H9 (cell line): ENCODE results near the gene ACSF3. TPM values are rescaled to one million over a fixed set of nuclear protein-coding genes. Genes with fewer than 3 reads are reported as not detected.

Experiments
- DNase-seq: peaks from one replicate; pipeline ENCODE4 v3.0.0-alpha.2; 2017
- H2AFZ ChIP-seq: one replicate; pipeline ENCODE4 v1.6.1; 2013; ENCODE audit warnings: mild to moderate bottlenecking, low read length, control low read depth, moderate library complexity
- H2AK5ac ChIP-seq: 2 replicates; pipeline ENCODE4 v1.6.1; 2013; ENCODE audit warnings: low read length, control low read depth, mixed read lengths; ENCODE audit not compliant: insufficient read length
- H2BK120ac ChIP-seq: one replicate; pipeline ENCODE4 v1.6.1; 2013; ENCODE audit warnings: low read depth, mild to moderate bottlenecking, low read length, control low read depth, inconsistent platforms; ENCODE audit not compliant: poor library complexity, severe bottlenecking
- H2BK12ac ChIP-seq: 2 replicates; pipeline ENCODE4 v1.6.1; 2013; ENCODE audit warnings: low read length, control low read depth, mixed read lengths, low read depth; ENCODE audit not compliant: insufficient read length
- H2BK15ac ChIP-seq: 2 replicates; pipeline ENCODE4 v1.6.1; 2013; ENCODE audit warnings: low read depth, low read length, control low read depth
- H2BK20ac ChIP-seq: one replicate; pipeline ENCODE4 v1.6.1; 2013; ENCODE audit warnings: low read depth, mild to moderate bottlenecking, low read length, control low read depth, inconsistent platforms; ENCODE audit not compliant: poor library complexity, severe bottlenecking
- H2BK5ac ChIP-seq: 2 replicates; pipeline ENCODE4 v1.6.1; 2013; ENCODE audit warnings: low read length, control low read depth, mixed read lengths; ENCODE audit not compliant: insufficient read length
- H3K14ac ChIP-seq: 2 replicates; pipeline ENCODE4 v1.6.1; 2013; ENCODE audit warnings: low read length, control low read depth; ENCODE audit not compliant: insufficient read depth
- H3K18ac ChIP-seq: 2 replicates; pipeline ENCODE4 v1.6.1; 2013; ENCODE audit warnings: low read depth, mild to moderate bottlenecking, mixed read lengths, low read length, control low read depth; ENCODE audit not compliant: insufficient read length
- H3K23ac ChIP-seq: 2 replicates; pipeline ENCODE4 v1.6.1; 2013; ENCODE audit warnings: low read length, control low read depth, mixed read lengths, low read depth; ENCODE audit not compliant: insufficient read length
- H3K23me2 ChIP-seq: 2 replicates; pipeline ENCODE4 v1.6.1; 2013; ENCODE audit warnings: low read depth, mild to moderate bottlenecking, mixed read lengths, low read length, control low read depth; ENCODE audit not compliant: insufficient read length, poor library complexity, severe bottlenecking
- H3K27ac ChIP-seq: 2 replicates; pipeline ENCODE4 v1.5.1; 2013; ENCODE audit warnings: low read length, control low read depth, mixed read lengths, low read depth; ENCODE audit not compliant: insufficient read length
- H3K27me3 ChIP-seq: 2 replicates; pipeline ENCODE4 v1.6.1; 2013; ENCODE audit warnings: low read length, control low read depth, inconsistent platforms; ENCODE audit not compliant: insufficient read depth
- H3K4ac ChIP-seq: 2 replicates; pipeline ENCODE4 v1.6.1; 2013; ENCODE audit warnings: low read depth, mild to moderate bottlenecking, control low read depth, inconsistent platforms, low read length, moderate library complexity
- H3K4me1 ChIP-seq: 2 replicates; pipeline ENCODE4 v1.6.1; 2013; ENCODE audit warnings: low read length, control low read depth, inconsistent platforms; ENCODE audit not compliant: insufficient read depth
- H3K4me2 ChIP-seq: 2 replicates; pipeline ENCODE4 v1.6.1; 2013; ENCODE audit warnings: low read length, control low read depth, mixed read lengths; ENCODE audit not compliant: insufficient read length, insufficient read depth
- H3K56ac ChIP-seq: 2 replicates; pipeline ENCODE4 v1.6.1; 2013; ENCODE audit warnings: low read depth, mild to moderate bottlenecking, mixed read lengths, low read length, control low read depth; ENCODE audit not compliant: insufficient read length
- H3K79me1 ChIP-seq: 2 replicates; pipeline ENCODE4 v1.6.1; 2013; ENCODE audit warnings: low read depth, mild to moderate bottlenecking, moderate library complexity, low read length, control low read depth, inconsistent platforms; ENCODE audit not compliant: insufficient read depth, poor library complexity, severe bottlenecking
- H3K79me2 ChIP-seq: 2 replicates; pipeline ENCODE4 v1.6.1; 2013; ENCODE audit warnings: low read length, control low read depth, inconsistent platforms; ENCODE audit not compliant: insufficient read depth
- H3K9ac ChIP-seq: 2 replicates; pipeline ENCODE4 v1.6.1; 2013; ENCODE audit warnings: low read length, control low read depth, mixed read lengths; ENCODE audit not compliant: insufficient read length; ENCODE audit errors: extremely low read depth
- H3K9me3 ChIP-seq: one replicate; pipeline ENCODE4 v1.6.1; 2013; ENCODE audit warnings: low read depth, low read length, inconsistent platforms; ENCODE audit not compliant: control insufficient read depth
- H3T11ph ChIP-seq: one replicate; pipeline ENCODE4 v1.6.1; 2013; ENCODE audit warnings: mild to moderate bottlenecking, low read length, control low read depth, inconsistent platforms
- H4K20me1 ChIP-seq: one replicate; pipeline ENCODE4 v1.6.1; 2013; ENCODE audit not compliant: control insufficient read depth, insufficient read length, insufficient read depth
- H4K5ac ChIP-seq: 2 replicates; pipeline ENCODE4 v1.6.1; 2013; ENCODE audit warnings: low read depth, mild to moderate bottlenecking, mixed read lengths, low read length, control low read depth; ENCODE audit not compliant: insufficient read length
- H4K8ac ChIP-seq: replicated peaks from 2 replicates; pipeline ENCODE4 v1.6.1; 2013; ENCODE audit warnings: low read length, control low read depth, mixed read lengths, low read depth; ENCODE audit not compliant: insufficient read length
- H4K91ac ChIP-seq: 2 replicates; pipeline ENCODE4 v1.6.1; 2013; ENCODE audit warnings: low read depth, mild to moderate bottlenecking, moderate library complexity, mixed read lengths, low read length, control low read depth; ENCODE audit not compliant: insufficient read length
- H3K27ac Mint-ChIP-seq, 3 experiments: 2 replicates in 2 of 3; 3 replicates in 1 of 3; pipeline ENCODE4 v1.8.0; 2020 to 2021; ENCODE audit warnings: mixed read lengths in 3 of 3, mild to moderate bottlenecking in 1 of 3, moderate library complexity in 1 of 3
- H3K27me3 Mint-ChIP-seq: 2 replicates; pipeline ENCODE4 v1.8.0; 2021; ENCODE audit warnings: low read depth, mild to moderate bottlenecking, moderate library complexity, mixed read lengths
- H3K36me3 Mint-ChIP-seq, 3 experiments: 2 replicates in 2 of 3; 3 replicates in 1 of 3; pipeline ENCODE4 v1.8.0; 2020 to 2021; ENCODE audit warnings: low read depth in 3 of 3, mixed read lengths in 3 of 3; ENCODE audit not compliant: insufficient read depth in 1 of 3
- H3K4me1 Mint-ChIP-seq, 2 experiments: 2 replicates each; pipeline ENCODE4 v1.8.0; 2020; ENCODE audit warnings: mixed read lengths in 2 of 2
- H3K4me3 Mint-ChIP-seq, 2 experiments: 2 replicates in 1 of 2; 3 replicates in 1 of 2; pipeline ENCODE4 v1.8.0; 2020 to 2021; ENCODE audit warnings: mild to moderate bottlenecking in 2 of 2, mixed read lengths in 2 of 2, moderate library complexity in 1 of 2
- H3K9me3 Mint-ChIP-seq, 2 experiments: 2 replicates in 1 of 2; 3 replicates in 1 of 2; pipeline ENCODE4 v1.8.0; 2020; ENCODE audit warnings: mild to moderate bottlenecking in 2 of 2, mixed read lengths in 2 of 2, moderate library complexity in 1 of 2
- CTCF ChIP-seq: fragments of 200-600 bp; sonication (generic); conservative IDR thresholded peaks from 3 replicates; pipeline ENCODE4 v1.8.0; 2021; ENCODE audit warnings: antibody characterized with exemption, mild to moderate bottlenecking
- WGBS: extraction: QIAGEN DNeasy Blood & Tissue Kit; methylation state at CpG from one replicate; pipeline ENCODE4 v1.1.7; 2013; ENCODE audit warnings: missing lambda C conversion rate, low lambda C conversion rate, mixed read lengths; ENCODE audit not compliant: insufficient read length; ENCODE audit errors: extremely low coverage; 5-methylcytosine and 5-hydroxymethylcytosine counted together
- total RNA-seq: library from RNA; stranded (reverse); gene quantifications from 2 replicates; pipeline ENCODE4 v1.2.1, GENCODE V29; 2021

ACSF3 gene
- total RNA-seq, 1 experiment from 2014 or later = 31.3 TPM

- Mint-ChIP-seq H3K36me3 (peaks cover 18 to 78% (median 69%) of the 10 kb centered on the region in 3 experiments), H3K27me3 (no peaks in the 10 kb centered on the region), H3K27ac (no peak overlapping the region), H3K4me1 (no peaks in the 10 kb centered on the region), H3K4me3 (no peak overlapping the region), H3K9me3 (no peaks in the 10 kb centered on the region)
- Histone ChIP-seq H3K23me2 (no peaks in the 10 kb centered on the region), H3K4me1 (no peaks in the 10 kb centered on the region), H2BK15ac (no peak overlapping the region), H2AK5ac (no peak overlapping the region), H3K9me3 (no peaks in the 10 kb centered on the region), H3K18ac (no peak overlapping the region), H4K91ac (no peak overlapping the region), H3K9ac (no peak overlapping the region), H2AFZ (no peak overlapping the region), H3K23ac (no peak overlapping the region), H3K14ac (no peak overlapping the region), H3K27me3 (no peaks in the 10 kb centered on the region), H2BK20ac (no peak overlapping the region), H3K79me1 (no peaks in the 10 kb centered on the region), H4K20me1 (peaks cover 2% of the 10 kb centered on the region), H4K5ac (no peak overlapping the region), H2BK12ac (no peak overlapping the region), H3T11ph (no peak overlapping the region), H3K4ac (no peak overlapping the region), H4K8ac (no peak overlapping the region), H2BK5ac (no peak overlapping the region), H3K56ac (no peak overlapping the region), H3K79me2 (no peaks in the 10 kb centered on the region), H3K27ac (no peak overlapping the region), H3K4me2 (no peak overlapping the region), H2BK120ac (no peak overlapping the region)
- no peak for DNase-seq
- WGBS = no CpG with 5 or more reads among the region's 16 CpGs
- TF ChIP-seq CTCF = no peak
Measured at GRCh38 chr16:89103781-89104180, 10.1 kb downstream of the ACSF3 start.
